Measurements from ENCODE around the gene LRRC8A.
"Not testable (repeated sequence)": the region's sequence is repeated elsewhere in the genome, so short reads cannot be mapped to it uniquely, and the experiment has no call there.

The LRRC8A gene

DNA sequence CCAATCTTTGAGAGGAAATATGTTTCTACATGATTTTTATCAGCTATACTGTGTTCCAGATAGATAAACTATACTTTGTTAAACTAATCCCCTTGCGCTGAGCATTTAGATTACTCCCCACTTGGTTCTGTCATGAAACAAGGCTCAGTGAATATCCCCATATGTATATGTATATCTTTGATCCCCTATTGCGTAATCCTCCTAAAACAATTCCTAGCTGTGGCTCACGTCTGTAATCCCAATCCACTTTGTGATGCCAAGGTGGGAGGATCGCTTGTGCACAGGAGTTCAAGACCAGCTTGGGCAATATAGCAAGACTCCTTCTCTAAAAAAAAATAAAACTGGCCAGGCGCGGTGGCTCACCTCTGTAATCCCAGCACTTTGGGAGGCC lies 41.6 kb downstream of the LRRC8A start:
- DNase-seq, result no peak

GRCh38 chr9:128927731-128928411 lies 45.9 kb downstream of the LRRC8A start:
- peak; percentile 76 for DNase-seq

- no peak for DNase-seq
Observed at GRCh38 chr9:128928624-128929023, 46.7 kb downstream of the LRRC8A start.

GRCh38 chr9:128929560-128929959 lies 47.6 kb downstream of the LRRC8A start:
- DNase-seq, result no peak

GRCh38 chr9:128933731-128934130 lies 51.8 kb downstream of the LRRC8A start:
- DNase-seq, result no peak

DNA sequence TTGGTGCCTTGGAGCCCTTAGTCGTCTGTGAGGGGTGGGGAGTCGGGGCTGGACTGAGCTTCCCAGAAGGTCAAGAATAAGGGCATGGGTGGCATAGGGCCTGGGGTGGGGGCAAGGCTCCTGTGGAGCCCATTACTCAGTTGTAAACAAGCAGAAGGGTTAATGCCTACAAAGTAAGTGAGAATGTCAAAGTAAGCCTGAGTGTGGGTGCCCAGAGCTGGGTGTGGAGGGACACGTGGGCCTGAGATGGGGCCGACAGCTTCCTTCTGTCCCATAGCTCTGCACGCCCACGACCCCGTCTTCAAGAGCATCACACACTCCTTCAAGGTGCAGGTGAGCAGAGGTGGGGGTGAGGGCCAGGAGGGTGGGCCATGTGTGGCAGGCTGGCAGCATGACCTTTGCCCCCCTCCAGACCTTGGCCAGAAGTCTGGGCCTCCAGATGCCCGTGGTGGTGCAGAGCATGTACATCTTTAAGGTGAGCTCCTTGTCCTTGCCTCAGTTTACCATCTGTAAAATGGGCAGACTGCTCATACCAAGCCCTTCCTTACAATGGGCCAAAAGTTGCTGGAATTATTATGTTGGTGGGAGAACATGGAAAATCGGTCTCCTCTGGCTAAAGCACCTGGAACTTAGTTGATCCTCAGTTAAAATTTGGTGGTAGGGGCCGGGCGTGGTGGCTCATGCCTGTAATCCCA lies 54.4 kb downstream of the LRRC8A start:
- no peak for DNase-seq

DNA sequence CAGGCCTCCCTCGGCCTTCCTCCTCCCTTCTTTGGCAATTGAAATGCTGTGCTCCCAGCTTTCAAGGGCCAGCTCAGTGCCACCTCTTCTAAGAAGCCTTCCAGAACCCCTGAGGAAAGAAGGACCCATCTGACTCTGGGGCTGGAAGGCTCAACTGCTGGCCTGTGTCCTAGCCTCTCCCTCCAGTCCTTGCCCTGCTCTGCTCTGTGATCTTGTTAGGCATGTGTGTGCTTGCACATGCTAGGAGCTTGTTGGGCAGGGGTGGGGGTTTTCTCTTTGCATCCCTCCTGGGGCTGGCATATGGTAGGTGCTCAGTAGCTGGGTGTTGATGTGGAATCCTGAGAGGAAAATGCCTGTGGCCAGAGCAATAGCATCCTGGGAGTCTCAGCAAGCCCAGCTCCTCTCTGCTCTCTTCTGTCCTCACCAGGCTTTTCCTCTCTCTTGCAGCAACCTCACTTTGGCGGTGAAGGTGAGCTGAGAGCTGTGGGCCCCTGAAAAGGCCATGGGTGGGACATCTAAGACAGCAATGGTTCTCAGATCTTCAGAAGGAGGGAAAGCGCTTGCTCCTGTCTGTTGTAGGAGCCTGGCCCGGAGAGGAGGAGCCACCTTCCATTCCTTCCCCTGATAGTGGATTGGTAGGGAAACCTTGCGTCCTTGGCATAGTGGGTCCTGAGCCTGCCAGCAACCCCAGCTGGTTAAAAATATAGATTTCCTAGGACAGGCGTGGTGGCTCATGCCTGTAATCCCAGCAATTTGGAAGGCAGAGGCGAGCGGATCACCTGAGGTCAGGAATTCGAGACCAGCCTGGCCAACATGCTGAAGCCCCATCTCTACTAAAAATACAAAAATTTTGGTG lies 55.6 kb downstream of the LRRC8A start:
- no peak for DNase-seq

- DNase-seq, result no peak
Observed at GRCh38 chr9:128940271-128940921, 58.5 kb downstream of the LRRC8A start.

GRCh38 chr9:128940946-128941755 lies 59.2 kb downstream of the LRRC8A start:
- no peak for DNase-seq

DNA sequence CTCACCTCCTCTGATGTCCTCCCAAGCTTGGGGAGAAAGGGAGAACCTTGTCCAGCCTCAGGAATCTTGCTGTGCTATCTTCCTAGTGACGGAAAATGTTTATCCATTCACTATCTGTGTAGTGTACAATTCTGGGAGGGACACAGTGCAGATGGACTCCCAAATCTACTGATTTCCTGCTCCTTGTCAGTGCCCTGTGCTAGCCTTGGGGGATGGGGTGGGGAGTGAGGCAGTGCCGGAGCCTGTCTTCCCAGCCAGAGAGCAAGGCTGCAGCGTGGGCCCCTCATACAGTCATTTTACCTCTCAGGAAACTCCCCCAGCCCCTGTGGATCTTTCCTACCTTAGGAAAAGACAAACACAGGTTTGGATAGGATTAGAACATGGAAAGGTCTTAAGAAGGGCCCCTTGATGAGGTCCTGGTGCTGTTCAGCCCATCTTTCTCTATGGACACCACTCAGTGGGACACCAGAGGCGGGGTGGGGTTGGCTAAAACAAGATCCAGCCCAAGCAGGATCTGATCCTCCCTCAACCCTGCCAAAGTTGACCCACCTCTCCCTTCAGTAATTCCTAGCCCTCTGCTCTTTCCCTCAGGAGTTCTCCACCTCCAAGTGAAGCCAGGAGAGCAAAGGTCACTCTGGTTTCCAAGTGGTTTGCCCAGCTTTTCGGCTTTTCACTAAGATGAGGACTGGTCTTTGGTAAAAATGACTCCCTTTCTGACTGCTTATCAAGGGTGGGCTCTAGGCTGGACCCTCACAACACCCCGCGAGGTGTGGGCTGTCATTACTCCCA lies 62.1 kb downstream of the LRRC8A start:
- DNase-seq, result no peak

DNA sequence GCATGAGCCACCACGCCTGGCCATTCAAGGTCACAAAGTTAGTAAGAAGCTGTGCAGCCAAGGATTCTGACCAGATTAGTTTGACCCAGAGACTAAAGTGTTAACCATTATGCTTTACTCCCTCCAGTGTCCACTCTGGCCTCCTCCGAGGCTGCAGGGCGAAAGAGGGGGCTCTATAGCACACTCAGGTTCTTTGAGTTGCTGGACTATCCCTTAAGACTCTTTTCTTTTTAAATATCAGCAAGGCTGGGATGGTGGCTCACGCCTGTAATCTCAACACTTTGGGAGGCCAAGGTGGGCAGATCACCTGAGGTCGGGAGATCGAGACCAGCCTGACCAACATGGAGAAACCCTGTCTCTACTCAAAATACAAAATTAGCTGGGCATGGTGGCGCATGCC lies 63.0 kb downstream of the LRRC8A start:
- not testable (repeated sequence) for DNase-seq

DNA sequence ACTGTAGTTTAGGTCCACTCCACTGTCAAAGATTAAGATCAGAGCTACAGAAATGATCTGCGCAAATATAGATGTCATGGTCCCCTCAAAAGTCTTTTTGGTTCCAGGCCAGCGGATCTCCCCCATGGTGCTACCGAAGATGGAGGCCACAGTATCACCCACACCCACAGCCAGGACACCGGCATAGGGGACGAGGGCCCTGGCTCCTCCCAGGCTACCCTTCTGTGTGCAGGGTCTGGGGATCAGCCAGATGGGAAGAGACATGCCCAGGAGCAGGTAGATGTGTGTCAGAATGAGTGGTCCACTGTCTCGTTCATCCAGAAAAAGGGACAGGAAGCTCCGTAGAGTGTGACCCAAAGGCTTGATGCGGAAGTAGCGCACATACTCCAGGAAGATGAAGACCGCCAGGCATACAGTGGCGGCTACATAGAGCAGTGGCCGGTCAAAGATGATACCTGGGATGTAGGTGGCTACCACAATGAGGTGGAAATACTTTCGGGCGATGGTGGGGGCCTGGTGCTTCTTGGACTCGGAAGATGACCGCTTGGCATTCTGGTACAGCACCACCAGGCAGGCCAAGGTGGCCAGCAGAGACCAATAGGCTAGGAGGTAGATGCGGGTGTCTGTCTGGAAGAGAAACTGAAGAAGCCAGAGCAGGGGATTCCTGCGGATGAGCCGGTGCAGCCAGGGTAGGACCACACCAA lies 64.0 kb downstream of the LRRC8A start:
- no peak for DNase-seq

DNA sequence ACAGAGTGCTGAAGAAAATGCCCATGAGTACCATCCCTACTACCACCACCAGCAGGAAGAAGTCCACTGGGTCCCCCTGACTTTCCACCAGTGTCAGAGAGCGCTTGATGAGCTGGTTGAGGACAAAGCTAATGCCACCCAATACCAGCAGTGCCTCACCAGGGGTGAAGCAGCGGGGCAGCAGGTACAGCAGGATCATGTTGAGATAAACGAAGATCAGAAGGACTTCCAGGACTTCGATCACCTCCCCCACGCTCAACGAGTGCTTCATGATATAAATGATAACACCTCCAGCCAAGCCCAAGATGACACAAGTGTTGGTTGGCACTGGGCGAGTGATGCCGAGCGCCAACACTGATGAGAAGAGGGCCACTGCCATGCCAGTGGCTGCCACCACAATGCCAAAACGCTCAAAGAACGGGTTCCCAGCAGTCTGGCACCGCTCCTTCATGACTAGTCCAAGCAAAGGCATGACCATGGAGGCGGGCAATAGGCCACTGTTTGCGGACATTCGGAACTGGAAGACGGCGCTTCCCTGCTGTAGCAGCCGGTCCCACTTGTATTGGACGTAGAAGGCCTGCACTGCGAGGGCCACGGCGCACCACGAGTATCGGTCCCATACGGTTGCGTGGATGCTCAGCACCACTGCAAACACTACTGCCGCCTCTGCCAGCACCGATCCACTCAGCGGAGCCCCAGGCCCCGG lies 64.8 kb downstream of the LRRC8A start:
- peak; percentile 58 for DNase-seq

DNA sequence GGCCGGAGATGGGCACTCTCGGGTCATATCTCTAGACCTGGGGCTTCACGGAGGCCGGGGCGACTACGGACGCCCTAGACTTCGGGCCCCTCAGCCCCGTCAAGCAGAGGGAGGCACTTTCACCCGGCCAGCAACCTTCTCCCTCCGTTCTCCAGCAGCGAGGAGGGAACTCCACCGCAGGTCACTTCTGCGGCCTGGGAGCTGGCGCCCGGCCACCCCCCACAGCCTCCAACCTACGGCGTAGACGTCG lies 65.3 kb downstream of the LRRC8A start:
- DNase-seq, result no peak

DNA sequence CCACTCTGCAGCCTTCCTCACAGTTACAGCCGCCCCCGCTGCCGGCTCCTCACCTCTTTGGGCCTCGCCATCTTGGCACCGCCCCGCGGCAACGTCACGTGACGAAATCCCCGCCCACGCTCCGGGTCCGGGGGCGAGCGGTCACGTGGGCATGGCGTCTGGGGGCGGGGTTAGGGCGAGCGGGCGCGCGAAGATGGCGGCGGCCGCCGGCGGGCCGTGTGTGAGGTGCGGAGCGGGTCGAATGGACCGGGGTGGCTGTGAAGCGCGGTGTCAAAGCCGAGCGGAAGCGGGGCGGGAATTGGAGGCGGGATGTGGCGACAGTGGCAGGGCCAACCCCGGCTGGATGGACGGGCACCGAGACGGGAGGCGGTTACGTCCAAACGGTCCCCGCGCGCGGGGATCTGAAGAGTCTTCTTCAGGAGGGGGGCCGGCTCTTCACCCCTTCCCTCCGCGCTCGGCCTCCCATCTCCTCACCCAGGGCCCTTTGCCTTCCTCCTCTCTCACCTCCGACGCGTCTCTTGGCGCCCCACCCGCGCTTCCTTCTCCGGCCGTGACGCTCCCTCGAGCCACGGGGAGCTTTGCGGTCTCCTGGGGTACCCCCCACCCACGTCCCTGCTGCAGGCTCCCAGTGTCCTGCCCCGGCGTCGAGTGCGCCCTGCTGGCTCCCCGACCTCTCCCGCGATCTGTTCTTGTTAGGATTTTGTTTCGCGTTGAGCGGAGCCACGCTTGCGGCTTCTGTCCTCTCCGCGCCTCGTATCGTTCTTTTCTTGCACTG lies 65.8 kb downstream of the LRRC8A start, which contains the start of the genes DOLK and NUP188:
Gene DOLK, minus strand, starts transcription at position 77 of the 775 bp plus-strand sequence. CDS start 300 bp downstream, outside the sequence.
Gene NUP188, plus strand, starts transcription at position 173 of the 775 bp plus-strand sequence. Its CDS starts 21 bp downstream, at position 194.
- DNase-seq, result peak; percentile 97

- not testable (repeated sequence) for DNase-seq
Observed at GRCh38 chr9:128961403-128961802, 79.5 kb downstream of the LRRC8A start.
